HL-60/S4 (cell line): Measurements from ENCODE around the gene RBM33.

ENCODE experiments used
- in situ Hi-C: fragments of 300-500 bp; cut with MboI; formaldehyde crosslinking; loops from 2 replicates; pipeline ENCODE4 v1.14.3; 2022; ENCODE audit warnings: low sequenced_read_pairs

Gene RBM33

DNA sequence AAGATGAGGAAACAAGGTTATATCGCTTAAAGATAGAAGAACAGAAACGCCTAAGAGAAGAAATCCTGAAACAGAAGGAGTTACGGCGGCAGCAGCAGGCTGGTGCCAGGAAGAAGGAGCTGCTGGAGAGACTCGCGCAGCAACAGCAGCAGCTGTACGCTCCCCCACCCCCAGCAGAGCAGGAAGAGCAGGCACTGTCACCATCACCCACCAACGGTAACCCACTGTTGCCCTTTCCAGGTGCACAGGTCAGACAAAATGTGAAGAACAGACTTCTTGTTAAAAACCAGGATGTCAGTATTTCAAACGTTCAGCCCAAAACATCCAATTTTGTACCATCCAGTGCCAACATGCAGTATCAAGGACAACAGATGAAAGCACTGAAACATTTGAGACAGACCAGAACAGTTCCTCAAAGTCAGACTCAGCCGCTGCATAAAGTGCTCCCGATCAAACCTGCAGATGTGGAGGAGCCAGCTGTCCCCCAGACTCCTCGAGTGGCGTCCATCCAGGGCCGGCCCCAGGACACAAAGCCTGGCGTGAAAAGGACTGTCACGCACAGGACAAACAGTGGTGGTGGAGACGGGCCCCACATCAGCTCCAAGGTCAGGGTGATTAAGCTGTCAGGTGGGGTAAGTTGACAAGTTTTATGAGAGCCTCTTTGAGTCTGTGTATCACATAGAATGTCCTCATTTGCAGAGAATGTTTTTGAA is 100.7 kb downstream of the RBM33 start:
- in situ Hi-C loops, result no loop called here

DNA sequence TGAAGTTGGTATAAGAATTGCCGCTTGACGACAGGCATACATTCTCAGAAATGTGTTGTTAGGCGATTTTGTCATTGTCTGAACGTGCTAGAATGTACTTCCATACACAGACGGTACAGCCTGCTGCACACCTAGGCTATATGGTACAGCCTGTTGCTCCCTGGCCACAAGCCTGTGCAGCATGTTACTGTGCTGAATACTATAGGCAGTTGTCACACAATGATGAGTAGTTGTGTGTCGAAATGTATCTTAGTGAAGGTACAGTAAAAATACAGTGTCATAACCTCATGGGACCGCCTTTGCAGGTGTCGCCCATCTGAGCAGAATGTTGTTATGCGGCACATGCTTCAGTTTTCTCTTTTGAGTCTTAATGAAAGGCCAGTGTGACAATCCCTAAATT is 101.3 kb downstream of the RBM33 start:
- in situ Hi-C loops, result no loop called here

DNA sequence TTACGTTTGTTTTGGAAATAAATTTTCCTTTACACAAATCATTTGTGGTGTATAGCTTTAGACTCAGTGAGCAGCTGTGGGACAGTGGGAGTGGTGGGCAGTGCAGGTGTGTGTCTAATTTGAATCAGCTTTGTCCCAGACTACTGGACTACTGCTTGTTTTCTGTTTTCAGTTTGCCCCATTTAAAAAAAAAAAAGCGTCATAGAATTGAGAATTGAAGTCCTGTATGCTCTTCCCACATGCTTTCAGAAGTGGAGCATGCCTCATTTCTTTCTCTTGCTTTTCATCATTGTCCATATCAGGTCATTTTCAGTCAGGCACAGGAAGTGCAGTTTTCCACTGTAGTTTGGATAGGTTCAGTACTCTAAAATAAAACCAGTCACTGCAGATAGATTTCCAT is 101.7 kb downstream of the RBM33 start:
- in situ Hi-C loops, result no loop called here

DNA sequence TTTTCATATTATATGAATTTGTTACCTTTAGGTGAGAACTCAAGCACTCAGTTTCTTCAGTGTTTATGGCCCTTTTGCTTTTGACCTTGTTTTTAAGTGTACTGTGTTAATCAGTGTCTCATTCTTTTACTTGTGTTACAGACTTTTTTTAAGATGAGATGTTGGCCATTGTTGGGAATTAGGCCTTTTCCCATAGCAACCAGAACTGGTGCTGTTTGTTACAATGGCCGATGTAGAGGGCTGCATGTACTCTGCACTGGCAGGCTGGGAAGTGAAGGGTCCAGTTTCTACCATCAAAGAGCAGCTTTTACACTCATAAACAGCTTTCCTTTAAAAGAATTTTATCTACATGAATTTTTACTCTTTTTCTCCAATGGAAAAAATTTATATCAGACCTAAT is 102.7 kb downstream of the RBM33 start:
- in situ Hi-C loops, result no loop called here

DNA sequence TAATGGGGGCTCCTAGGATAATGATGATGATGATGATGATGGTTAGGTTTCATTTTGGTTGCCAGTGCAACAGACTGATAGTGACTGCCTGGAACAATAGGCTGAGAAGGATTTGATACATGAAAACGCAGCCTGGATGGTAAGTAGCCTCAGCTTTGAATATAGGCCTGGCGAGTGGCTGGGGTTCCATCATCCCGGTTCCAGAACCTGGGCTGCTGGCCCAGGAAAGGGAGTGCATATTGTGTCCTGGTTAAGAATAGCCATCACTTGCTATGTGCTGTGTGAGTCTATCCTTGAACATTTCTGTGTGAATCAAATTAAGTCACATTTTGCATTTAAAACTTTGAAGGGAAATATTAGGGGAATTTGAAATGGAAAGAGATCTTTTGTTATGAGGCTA is 105.1 kb downstream of the RBM33 start:
- in situ Hi-C loops, result no loop called here

DNA sequence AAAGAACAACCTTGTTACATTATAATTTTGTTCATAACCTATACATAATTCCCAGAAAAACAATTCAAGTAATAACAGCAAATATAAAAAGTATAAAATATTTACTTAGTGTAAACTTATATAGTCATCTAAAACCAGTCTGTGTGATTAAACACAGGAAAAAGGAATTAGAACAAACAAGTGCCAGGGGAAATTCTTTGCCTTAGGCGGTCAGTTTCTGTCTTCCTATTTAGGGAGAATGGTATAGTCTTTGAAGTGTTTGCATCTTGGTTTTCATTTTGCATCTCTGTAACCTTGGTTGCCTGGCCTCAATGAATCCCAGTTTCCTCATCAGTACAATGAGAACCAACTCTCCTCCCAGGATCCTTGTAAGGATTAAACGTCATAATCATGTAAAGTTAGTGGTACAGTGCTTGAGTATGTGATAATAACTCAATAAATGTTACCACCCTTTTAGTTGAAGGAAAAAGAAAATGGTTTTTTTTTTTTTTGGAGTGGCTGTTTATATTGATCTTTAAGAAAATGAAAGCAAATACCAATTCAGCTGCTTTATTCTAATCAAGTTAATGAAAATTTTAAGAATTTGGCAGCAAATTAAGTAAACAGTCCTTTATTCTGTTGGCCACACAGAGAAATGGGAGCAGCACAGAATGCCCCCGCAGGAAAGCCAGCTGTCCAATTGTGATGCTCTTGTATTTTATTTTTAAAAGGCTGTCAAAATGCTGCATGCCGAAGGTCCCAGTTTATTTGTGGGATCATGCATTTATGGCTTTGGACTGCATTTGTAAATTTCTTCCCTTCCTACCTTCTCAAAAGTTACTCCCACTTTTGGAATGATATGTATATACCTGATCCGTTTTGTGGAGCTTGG is 106.0 kb downstream of the RBM33 start:
- in situ Hi-C loops, result loop anchor here (25.0 kb wide), 2 partner anchors 363 to 838 kb away; no protein-coding TSS in a partner anchor

DNA sequence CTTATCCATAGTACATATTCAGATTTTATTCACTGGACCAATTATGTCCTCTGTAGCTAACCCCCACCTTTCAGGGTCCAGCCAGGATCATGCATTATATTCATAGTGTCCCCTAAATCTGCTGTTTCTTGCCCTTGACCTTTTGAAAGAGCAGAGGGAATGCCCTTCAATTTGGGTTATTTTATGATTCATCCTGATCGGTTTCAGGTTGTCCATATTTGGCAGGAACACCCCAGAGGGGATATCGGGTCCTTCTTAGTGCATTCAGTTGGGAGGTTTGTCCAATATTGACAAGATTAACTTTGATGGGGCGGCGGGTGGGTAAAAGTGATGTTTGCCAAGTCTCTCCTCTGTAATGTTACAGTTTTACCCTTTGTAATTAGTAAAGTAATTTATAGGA is 106.9 kb downstream of the RBM33 start:
- in situ Hi-C loops, result loop anchor here (25.0 kb wide), 2 partner anchors 364 to 839 kb away; no protein-coding TSS in a partner anchor

DNA sequence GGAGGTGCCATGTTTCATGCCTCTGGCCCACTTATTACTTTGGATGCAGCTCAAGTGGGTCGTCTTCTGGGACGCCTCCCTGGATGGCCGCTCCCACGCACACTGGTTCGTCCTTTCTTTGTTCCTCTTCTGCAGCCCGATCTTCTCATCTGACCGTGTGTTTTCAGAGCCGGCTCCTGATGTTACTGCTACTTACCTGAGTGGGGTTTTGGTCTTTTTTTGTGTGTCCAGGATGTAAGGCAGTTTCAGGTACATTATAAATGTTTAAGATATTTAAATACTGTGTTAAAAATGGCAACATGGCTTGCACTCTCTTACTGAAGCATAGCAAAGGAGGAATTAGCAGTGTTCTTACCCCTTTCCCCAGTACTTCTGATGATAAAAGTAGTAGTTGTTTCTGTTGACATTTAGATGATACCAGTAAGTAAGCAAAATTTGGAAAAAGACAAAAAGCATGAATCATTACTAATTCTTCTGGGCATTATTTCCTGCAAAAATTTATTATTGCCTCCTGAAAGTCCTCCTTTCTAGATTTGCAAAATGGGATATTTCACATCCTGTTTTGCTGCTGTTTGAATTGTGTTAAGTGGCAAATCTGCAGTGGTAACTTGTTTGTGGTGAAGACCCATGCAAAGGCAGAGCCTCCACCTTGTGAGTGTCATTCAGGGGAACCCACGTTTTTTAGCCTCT is 108.4 kb downstream of the RBM33 start:
- in situ Hi-C loops, result loop anchor here (25.0 kb wide), 2 partner anchors 366 to 841 kb away; no protein-coding TSS in a partner anchor

DNA sequence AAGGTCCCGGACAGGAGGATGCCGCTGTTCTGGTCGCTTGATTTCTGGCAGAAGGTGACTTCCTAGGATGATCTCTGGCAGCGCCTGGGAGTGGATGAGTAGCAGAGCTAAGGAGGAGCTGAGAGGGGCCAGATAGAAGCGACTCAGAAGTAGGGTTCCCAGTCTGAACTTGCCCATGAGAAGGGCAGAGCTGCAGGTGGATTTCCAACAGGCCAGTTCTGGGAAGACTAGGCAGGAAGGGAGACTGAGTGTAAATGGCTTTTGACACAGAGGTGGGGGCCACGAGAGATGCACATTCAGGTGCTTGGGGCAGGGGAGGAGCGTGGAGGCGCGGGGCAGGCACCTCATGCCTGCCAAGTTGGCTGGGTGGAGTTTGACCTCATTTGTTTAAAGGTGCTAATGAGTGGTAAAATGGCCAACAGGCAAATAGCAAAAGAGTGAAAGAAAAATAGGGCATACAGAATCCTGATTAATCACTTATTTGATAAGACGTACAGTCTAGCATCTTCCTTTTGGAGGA is 109.0 kb downstream of the RBM33 start:
- in situ Hi-C loops, result loop anchor here (25.0 kb wide), 2 partner anchors 366 to 841 kb away; no protein-coding TSS in a partner anchor

DNA sequence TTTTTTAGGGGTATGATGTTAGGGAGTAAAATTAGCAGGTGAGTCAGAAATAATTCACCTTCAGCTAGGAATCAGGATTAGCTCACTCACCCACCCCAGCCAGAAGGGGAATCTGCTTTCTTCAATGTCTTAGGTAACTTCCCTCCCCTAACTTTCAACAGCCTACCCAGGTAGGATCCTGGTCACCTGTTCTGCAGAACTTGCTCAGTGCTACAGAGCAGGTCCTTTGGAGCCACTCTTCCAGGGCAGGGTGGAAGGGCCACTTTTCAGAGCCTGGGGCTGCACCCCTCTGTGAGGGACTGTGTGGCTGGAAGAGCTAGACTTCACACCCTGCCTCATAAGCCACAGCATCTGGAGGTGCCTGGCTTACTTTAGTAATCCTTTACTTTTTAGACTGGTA is 109.7 kb downstream of the RBM33 start:
- in situ Hi-C loops, result loop anchor here (25.0 kb wide), 2 partner anchors 367 to 842 kb away; no protein-coding TSS in a partner anchor

DNA sequence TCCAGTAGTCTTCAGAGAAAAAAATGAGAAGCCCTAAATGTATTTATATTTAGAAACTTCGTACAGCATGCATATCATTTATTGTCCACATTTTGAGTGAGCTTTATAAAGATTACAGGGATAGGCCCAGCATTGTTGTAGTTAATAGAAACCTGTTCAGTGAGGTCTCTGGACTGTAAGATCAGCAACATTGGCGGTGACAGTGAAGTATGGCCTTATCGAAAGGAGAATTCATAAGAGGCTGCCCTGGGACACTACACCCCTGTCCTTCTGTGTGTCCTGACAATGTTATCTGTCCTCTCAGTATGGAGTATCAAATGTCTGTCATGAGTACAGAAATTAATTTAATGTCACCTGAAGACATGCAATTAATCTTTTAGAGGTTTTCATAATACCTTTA is 110.6 kb downstream of the RBM33 start:
- in situ Hi-C loops, result loop anchor here (25.0 kb wide), 2 partner anchors 368 to 843 kb away; no protein-coding TSS in a partner anchor

DNA sequence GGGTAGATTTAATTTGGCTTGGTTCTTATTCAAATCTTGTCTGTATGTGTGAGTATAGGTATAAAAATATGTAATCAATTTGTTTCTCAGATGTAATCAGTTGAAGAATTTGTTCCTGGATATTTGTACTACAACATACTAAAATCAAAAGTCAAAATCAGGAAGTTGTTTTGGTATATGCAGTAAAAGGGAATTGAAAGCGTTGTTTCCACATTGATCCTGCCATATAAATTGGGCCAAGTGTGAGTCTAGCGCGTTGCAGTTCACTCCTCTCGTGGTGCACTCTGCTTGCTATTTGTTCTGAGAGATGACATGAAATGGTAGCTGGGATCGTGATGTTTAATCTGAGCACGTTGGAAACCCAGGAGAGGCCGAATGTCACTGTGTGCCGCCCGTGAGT is 111.9 kb downstream of the RBM33 start:
- in situ Hi-C loops, result loop anchor here (25.0 kb wide), 2 partner anchors 369 to 844 kb away; no protein-coding TSS in a partner anchor

DNA sequence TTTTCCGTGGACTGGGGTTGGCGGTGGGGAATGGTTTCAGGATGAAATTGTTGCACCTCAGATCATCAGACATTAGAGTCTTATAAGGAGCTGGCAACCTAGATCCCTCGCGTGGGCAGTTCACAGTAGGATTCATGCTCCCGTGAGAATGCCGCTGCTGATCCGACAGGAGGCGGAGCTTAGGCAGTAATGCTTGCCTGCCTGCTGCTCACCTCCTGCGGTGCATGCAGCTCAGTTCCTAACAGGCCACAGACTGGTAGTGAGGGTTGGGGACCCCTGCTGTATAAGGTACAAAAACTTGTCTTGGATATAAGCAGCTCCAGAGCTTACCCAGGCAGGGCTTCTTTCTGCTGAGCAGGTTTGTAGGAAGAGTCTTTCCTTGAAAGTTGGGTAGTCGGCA is 113.9 kb downstream of the RBM33 start:
- in situ Hi-C loops, result loop anchor here (25.0 kb wide), 2 partner anchors 371 to 846 kb away; no protein-coding TSS in a partner anchor

DNA sequence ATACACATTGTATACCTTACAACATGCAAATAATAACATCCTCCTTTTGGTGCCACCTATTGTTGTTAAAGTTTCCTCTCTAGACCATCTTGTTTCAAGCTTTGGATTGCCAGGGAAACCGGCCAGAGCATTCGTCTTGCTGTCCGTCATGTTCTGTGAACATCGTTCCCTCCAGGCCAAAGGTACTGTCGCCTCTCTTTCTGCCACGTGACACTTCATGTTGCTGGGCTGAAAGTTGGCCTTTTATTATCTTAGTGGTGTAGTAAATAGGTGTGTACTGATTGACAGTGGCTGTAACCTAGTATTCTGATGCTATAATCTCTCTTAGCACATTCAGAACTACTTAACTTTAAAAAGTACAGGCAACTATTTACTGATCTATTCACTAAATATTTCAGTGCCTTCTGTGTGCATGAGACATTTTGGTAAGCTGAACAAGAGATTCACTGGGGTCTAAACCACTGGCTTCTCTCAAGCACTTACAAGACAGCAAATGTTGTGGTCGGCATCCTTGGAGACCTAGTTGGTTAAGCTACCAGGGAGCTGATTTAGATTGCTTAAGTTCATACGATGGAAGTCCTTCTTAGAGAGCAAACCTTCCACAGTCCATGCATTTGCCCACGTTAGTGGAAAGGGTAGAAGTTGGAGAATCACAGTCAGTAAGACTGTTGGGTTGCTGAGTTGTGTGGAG is 115.4 kb downstream of the RBM33 start:
- in situ Hi-C loops, result loop anchor here (25.0 kb wide), 2 partner anchors 373 to 848 kb away; no protein-coding TSS in a partner anchor

DNA sequence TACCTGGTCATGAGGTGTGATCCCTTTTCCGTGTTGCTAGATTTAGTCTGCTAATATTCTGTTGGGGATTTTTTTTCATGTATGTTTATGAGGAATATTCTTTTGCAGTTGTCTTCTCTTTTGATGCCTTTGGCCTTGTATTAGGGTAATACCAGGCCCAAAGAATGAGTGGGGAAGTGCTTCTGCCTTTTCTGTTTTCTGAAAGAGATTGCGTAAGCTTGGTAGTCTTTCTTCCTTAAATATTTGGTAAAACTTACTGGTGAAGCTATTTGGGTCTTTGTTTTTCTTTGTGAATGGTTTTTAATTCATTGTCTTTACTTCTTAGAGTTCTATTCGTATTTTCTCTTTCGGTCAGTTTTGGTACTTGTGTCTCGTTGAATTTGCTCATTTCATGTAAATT is 116.7 kb downstream of the RBM33 start:
- in situ Hi-C loops, result loop anchor here (25.0 kb wide), 2 partner anchors 374 to 849 kb away; no protein-coding TSS in a partner anchor

DNA sequence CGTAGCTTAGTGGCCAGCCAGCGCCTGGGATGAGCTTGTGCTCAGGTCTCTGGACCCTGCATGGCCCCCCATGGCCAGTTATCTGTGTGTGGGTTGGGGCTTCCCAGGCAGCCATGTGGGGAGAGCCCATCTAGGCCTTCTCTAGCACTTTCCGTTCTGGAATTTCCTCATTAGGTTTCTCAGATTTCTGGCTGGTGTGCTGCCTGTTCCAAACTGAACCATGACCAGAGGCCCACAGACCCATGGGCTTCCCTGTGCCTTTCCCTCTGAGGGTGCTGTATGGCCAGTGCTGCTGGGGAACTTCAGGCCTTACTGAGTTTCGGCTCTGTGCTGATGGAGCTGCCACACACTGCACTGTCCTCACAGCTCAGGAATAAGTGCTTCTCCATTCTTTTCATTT is 117.6 kb downstream of the RBM33 start:
- in situ Hi-C loops, result loop anchor here (25.0 kb wide), 2 partner anchors 375 to 850 kb away; no protein-coding TSS in a partner anchor

DNA sequence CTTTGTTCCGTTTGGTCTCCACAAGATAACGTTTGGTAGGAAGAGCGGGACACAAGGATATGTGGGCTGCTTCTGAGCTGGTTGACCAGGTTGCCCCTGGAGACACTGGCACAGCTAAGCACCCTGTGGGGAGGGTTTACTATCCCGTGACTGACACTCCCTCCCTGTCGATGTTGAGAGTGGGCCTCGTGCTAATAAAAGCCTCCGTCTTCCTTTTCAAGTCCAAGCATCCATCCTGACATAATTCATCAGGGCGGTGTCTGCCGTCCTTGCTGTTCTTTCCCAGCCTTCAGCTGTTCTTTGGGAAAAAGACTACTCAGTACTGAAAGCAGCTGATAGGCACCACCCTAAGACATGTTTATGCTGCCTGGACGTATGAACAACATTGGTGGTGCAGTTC is 118.2 kb downstream of the RBM33 start:
- in situ Hi-C loops, result loop anchor here (25.0 kb wide), 2 partner anchors 375 to 850 kb away; no protein-coding TSS in a partner anchor

DNA sequence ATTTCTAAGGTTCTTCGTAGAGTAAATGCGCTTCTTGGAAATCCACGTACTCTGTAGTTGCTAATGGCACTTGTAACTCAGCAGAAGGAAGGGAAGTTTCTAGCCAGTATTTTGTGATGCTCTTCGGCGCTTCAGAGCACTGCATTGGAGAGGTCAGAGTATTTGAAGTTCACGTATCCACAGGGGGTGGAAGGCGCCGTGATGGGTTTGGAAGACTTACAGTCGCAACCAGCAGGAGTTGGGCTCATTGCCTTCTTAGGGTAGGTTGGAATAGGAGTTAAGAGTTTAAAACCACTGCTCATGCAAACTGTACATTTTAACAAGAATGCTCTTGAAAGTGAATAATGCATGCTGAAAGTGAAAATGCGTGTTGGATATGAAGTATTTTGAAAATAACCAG is 118.7 kb downstream of the RBM33 start:
- in situ Hi-C loops, result loop anchor here (25.0 kb wide), 2 partner anchors 376 to 851 kb away; no protein-coding TSS in a partner anchor

DNA sequence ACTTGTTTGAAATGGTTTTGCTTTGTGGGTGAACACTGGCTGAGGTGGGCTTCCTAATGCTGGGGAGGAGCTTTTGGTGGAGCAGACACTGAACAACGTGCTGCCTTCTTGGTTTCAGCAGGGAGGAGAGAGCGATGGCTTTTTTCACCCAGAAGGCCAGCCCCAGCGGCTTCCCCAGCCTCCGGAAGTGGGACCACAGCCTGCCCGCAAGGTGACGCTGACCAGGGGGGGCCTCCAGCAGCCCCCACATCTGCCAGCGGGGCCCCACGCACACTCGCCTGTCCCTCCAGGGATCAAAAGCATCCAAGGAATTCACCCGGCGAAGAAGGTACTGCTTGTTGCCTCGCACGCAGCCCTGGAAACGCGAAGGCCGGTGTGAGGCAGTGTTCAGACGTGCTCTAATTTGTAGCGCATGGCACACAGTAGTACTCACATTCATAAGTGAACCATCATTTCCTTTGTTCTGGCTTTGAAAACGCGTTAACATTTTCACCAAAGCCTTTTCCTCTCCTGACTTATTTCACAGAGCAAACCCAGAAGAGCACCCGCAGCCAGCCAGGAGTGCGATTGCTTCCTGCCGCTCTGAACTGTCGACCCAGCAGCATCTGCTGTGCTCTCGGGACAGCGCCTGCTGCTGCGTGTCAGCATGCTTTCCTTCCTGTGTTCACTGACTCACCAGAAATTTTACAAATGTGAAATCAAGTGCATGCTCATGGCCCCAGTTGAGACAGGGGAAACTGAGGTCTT is 119.4 kb downstream of the RBM33 start:
- in situ Hi-C loops, result loop anchor here (25.0 kb wide), 2 partner anchors 377 to 852 kb away; no protein-coding TSS in a partner anchor
